B cell (primary cell): ENCODE measurements around the gene ATP6V1C2. TPM values are rescaled to one million over a fixed set of nuclear protein-coding genes. Genes with fewer than 3 reads are reported as not detected.

Experiments used
- ATAC-seq: fragments of 200-7000 bp; cut with Tn5 transposase; one replicate; pipeline ENCODE4 v1.10.0; 2021; ENCODE audit warnings: low read depth, mild to moderate bottlenecking, moderate number of reproducible peaks, moderate library complexity
- CTCF ChIA-PET: fragments of 350-600 bp; sonication (Branson Sonifier 250); formaldehyde crosslinking; loops from one replicate; lab custom pipeline; 2021; ENCODE audit warnings: antibody characterized with exemption, inconsistent platforms; lab: Charles Lee
- POLR2A ChIA-PET: fragments of 350-600 bp; sonication (Branson Sonifier 250); formaldehyde crosslinking; loops from one replicate; lab custom pipeline; 2021; ENCODE audit warnings: antibody characterized with exemption; lab: Charles Lee
- DNase-seq: peaks from one replicate; pipeline ENCODE4 v3.0.0; 2013
- H2AFZ ChIP-seq: 2 replicates; pipeline ENCODE4 v1.6.1; 2012; ENCODE audit warnings: mild to moderate bottlenecking, low read depth, low read length; ENCODE audit not compliant: insufficient read depth, poor library complexity, severe bottlenecking
- H3K27ac ChIP-seq, 2 donors: 1 replicate in 1 of 2; 2 replicates in 1 of 2; pipeline ENCODE4 v1.5.1; 2012 to 2013; ENCODE audit warnings: low read length in 2 of 2, mild to moderate bottlenecking in 2 of 2, moderate library complexity in 1 of 2
- H3K27me3 ChIP-seq, 4 experiments: fragments of 200-600 bp in 1 of 4; sonication (generic) in 1 of 4; replicated peaks in 1 of 4; 1 replicate in 2 of 4; 2 replicates in 2 of 4; pipeline versions ENCODE4 v1.6.1 to v1.7.0; 2013 to 2016; ENCODE audit warnings: low read length in 3 of 4, mild to moderate bottlenecking in 2 of 4, mixed read lengths in 1 of 4, moderate library complexity in 1 of 4; ENCODE audit not compliant: insufficient read depth in 4 of 4, control insufficient read depth in 3 of 4; ENCODE audit errors: control extremely low read depth in 1 of 4
- H3K36me3 ChIP-seq, 2 experiments: replicated peaks in 1 of 2; 1 replicate in 1 of 2; 2 replicates in 1 of 2; pipeline versions ENCODE4 v1.6.1 to v1.7.1; 2013; ENCODE audit warnings: low read length in 1 of 2; ENCODE audit not compliant: insufficient read depth in 2 of 2, control insufficient read depth in 1 of 2; ENCODE audit errors: control extremely low read depth in 1 of 2, extremely low read depth in 1 of 2
- H3K4me1 ChIP-seq, 2 donors: fragments of 200-600 bp in 1 of 2; sonication (generic) in 1 of 2; 1 replicate in 1 of 2; 2 replicates in 1 of 2; pipeline versions ENCODE4 v1.5.1 to v1.6.1; 2013 to 2017; ENCODE audit warnings: low read length in 2 of 2; ENCODE audit not compliant: control insufficient read depth in 2 of 2, insufficient read depth in 2 of 2
- H3K4me2 ChIP-seq: replicated peaks from 2 replicates; pipeline ENCODE3; 2012; ENCODE audit warnings: mild to moderate bottlenecking, low read depth, low read length; ENCODE audit not compliant: poor library complexity, severe bottlenecking
- H3K4me3 ChIP-seq, 5 experiments: fragments of 200-600 bp in 1 of 5; sonication (generic) in 1 of 5; 1 replicate in 3 of 5; 2 replicates in 2 of 5; pipeline versions ENCODE4 v1.5.1 to v1.7.0; 2011 to 2016; ENCODE audit warnings: low read length in 4 of 5, mild to moderate bottlenecking in 4 of 5, low read depth in 2 of 5, control low read depth in 1 of 5, moderate library complexity in 1 of 5; ENCODE audit not compliant: insufficient read depth in 1 of 5; ENCODE audit errors: control extremely low read depth in 1 of 5, extremely low read depth in 1 of 5
- H3K79me2 ChIP-seq: fragments of 200-600 bp; sonication (generic); one replicate; pipeline ENCODE4 v1.6.0; 2016; ENCODE audit warnings: low read length; ENCODE audit not compliant: control insufficient read depth, insufficient read depth
- H3K9ac ChIP-seq: fragments of 200-600 bp; sonication (generic); 2 replicates; pipeline ENCODE4 v1.6.1; 2017; ENCODE audit warnings: mild to moderate bottlenecking, low read length, moderate library complexity
- H3K9me3 ChIP-seq, 3 donors: one replicate each; pipeline versions ENCODE4 v1.6.1 to v1.7.1; 2013; ENCODE audit warnings: low read length in 2 of 3; ENCODE audit not compliant: control insufficient read depth in 2 of 3, insufficient read depth in 1 of 3; ENCODE audit errors: control extremely low read depth in 1 of 3
- H4K20me1 ChIP-seq: 2 replicates; pipeline ENCODE4 v1.6.0; 2012; ENCODE audit warnings: mild to moderate bottlenecking, low read length; ENCODE audit not compliant: insufficient read depth, control insufficient read depth, poor library complexity, severe bottlenecking
- H3K27ac Mint-ChIP-seq: one replicate; pipeline ENCODE4 v1.8.0; 2021; ENCODE audit warnings: mixed read lengths
- H3K27me3 Mint-ChIP-seq: one replicate; pipeline ENCODE4 v1.8.0; 2021; ENCODE audit warnings: mixed read lengths
- H3K4me1 Mint-ChIP-seq: one replicate; pipeline ENCODE4 v1.8.0; 2021; ENCODE audit warnings: mixed read lengths
- H3K4me3 Mint-ChIP-seq: one replicate; pipeline ENCODE4 v1.8.0; 2021; ENCODE audit warnings: mixed read lengths
- H3K9me3 Mint-ChIP-seq: one replicate; pipeline ENCODE4 v1.8.0; 2022; ENCODE audit warnings: mixed read lengths; ENCODE audit not compliant: insufficient read depth
- CTCF ChIP-seq: fragments of 200-600 bp; IDR thresholded peaks from one replicate; pipeline ENCODE4 v1.8.0; 2022; ENCODE audit warnings: antibody characterized with exemption, mild to moderate bottlenecking
- EZH2 ChIP-seq: IDR thresholded peaks from 2 replicates; pipeline ENCODE4 v1.6.1; 2012; ENCODE audit warnings: borderline replicate concordance, low read depth, mild to moderate bottlenecking, moderate library complexity, low read length; ENCODE audit not compliant: insufficient read depth, poor library complexity, severe bottlenecking
- WGBS: methylation state at CpG from one replicate; pipeline ENCODE4 v1.1.5; 2013; ENCODE audit warnings: missing lambda C conversion rate; ENCODE audit not compliant: insufficient coverage; 5-methylcytosine and 5-hydroxymethylcytosine counted together
- intact Hi-C: fragments of 100-400 bp; cut with micrococcal nuclease; formaldehyde crosslinking; loops from one replicate; pipeline ENCODE4 v1.10.0; 2022
- polyA plus RNA-seq: library from polyadenylated mRNA; depleted of rRNA; stranded (reverse); fragments of >200 nt; gene quantifications from 2 replicates; pipeline ENCODE4 v1.2.3, GENCODE V29; 2012
- total RNA-seq, 2 donors: library from RNA; stranded (reverse); fragments of 120-200 nt in 1 of 2; gene quantifications; 1 replicate in 1 of 2; 2 replicates in 1 of 2; pipeline versions ENCODE4 v1.2.3 to v1.2.4, GENCODE V29; 2013 to 2022

The ATP6V1C2 gene
- total and polyA plus RNA-seq, 2 donors (not counting 1 experiment from before 2014, with no cell fraction given) = 0.54 to 4.4 TPM

DNA sequence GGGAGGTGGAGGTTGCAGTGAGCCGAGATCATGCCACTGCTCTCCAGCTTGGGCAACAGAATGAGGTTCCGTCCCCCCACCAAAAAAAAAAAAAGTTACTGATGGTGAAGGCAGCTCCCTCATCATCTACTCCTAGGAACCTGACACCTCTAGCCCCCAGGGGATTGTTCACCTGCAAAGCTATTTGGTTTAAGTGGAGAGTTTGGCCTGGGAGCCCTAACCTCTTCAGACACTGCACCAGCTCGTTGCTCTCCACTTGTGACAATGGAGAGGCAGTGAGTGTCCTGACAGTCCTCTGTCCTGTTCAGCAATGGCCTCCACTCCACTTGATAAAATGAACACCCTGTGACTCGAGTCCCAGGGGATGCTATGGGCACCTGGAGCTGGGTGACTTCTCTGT is 43.5 kb downstream of the ATP6V1C2 start:
- Histone ChIP-seq H3K4me1 (peaks cover 8 to 9% of the 10 kb centered on the region in 2 donors), H3K36me3 (no peaks in the 10 kb centered on the region), H3K4me2 (no peak overlapping the region), H4K20me1 (no peaks in the 10 kb centered on the region), H3K9me3 (peaks cover 0 to 3% (median 0%) of the 10 kb centered on the region in 3 donors), H3K27me3 (peaks cover 0 to 2% (median 0%) of the 10 kb centered on the region in 4 experiments), H3K79me2 (no peaks in the 10 kb centered on the region), H3K9ac (no peak overlapping the region), H2AFZ (no peak overlapping the region), H3K4me3 (no peak overlapping the region), H3K27ac (no peak overlapping the region)
- Mint-ChIP-seq H3K4me3 (no peak overlapping the region), H3K27ac (no peak overlapping the region), H3K27me3 (no peaks in the 10 kb centered on the region), H3K4me1 (peaks cover 11% of the 10 kb centered on the region), H3K9me3 (no peaks in the 10 kb centered on the region)
- ChIA-PET CTCF (no interaction called here), POLR2A (no interaction called here)
- ATAC-seq (no peak), DNase-seq (no peak)
- WGBS = 100% methylated on average over 2 of the region's 4 CpGs
- no peak for TF ChIP-seq EZH2
- no peak for TF ChIP-seq CTCF
- intact Hi-C loops = no loop called here

DNA sequence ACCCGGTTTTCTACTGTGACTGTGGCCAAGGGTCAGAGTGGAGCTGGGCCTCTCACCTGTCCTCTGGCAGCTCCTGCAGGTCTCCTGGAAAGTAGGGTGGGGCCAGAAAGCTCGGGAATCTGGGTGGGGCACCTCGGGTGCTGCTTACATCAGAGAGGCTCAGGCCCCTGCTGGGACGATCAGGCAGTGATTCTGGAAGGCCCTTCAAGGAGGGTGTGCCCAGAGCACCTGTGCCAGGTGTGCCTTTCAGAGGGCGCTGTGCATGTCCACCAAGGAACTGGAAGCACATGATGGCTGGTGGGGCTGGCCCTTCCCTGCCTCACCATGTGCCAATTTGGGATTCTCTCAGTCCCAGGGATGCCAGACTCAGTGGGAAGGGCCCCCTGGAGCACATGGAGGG is 44.0 kb downstream of the ATP6V1C2 start:
- Histone ChIP-seq H3K4me1 (peaks cover 8 to 9% of the 10 kb centered on the region in 2 donors), H3K27me3 (peaks cover 0 to 2% (median 0%) of the 10 kb centered on the region in 4 experiments), H3K4me2 (no peak overlapping the region), H3K9me3 (peaks cover 0 to 3% (median 0%) of the 10 kb centered on the region in 3 donors), H3K4me3 (no peak overlapping the region), H2AFZ (no peak overlapping the region), H3K27ac (no peak overlapping the region), H4K20me1 (no peaks in the 10 kb centered on the region), H3K36me3 (no peaks in the 10 kb centered on the region), H3K9ac (no peak overlapping the region), H3K79me2 (no peaks in the 10 kb centered on the region)
- WGBS = 60% methylated on average over 5 of the region's 5 CpGs
- H3K27ac Mint-ChIP-seq = no peak overlapping the region
- H3K4me3 Mint-ChIP-seq = no peak overlapping the region
- intact Hi-C loops = no loop called here
- no peak for TF ChIP-seq EZH2
- no peak for TF ChIP-seq CTCF
- ChIA-PET CTCF (no interaction called here), POLR2A (no interaction called here)
- no peaks in the 10 kb centered on the region for H3K27me3 Mint-ChIP-seq
- ATAC-seq (no peak), DNase-seq (no peak)
- H3K9me3 Mint-ChIP-seq = no peaks in the 10 kb centered on the region
- peaks cover 11% of the 10 kb centered on the region for H3K4me1 Mint-ChIP-seq
